IMR-90 (cell line): ENCODE measurements around the gene PPM1L. TPM values are rescaled to one million over a fixed set of nuclear protein-coding genes. Genes with fewer than 3 reads are reported as not detected.

ENCODE experiments used
- ATAC-seq: fragments of 200-7000 bp; cut with Tn5 transposase; 2 replicates; pipeline ENCODE4 v1.9.1; 2020; ENCODE audit warnings: low read depth, mild to moderate bottlenecking, moderate library complexity
- BruUV-seq: library from RNA; stranded (reverse); fragments of 400-500 nt; replicated peaks from 2 replicates; lab custom pipeline; 2021; lab: Mats Ljungman, UMichigan
- CTCF ChIA-PET: fragments of 300-600 bp; formaldehyde crosslinking; extraction: SDS; loops from one replicate; lab custom pipeline; 2021; ENCODE audit warnings: antibody characterized with exemption; lab: Yijun Ruan, JAX
- POLR2A ChIA-PET: fragments of 300-600 bp; sonication (Branson Sonifier 250); formaldehyde crosslinking; loops from one replicate; lab custom pipeline; 2022; ENCODE audit warnings: antibody characterized with exemption; ENCODE audit not compliant: unreplicated experiment; lab: Charles Lee
- DNase-seq: peaks from one replicate; pipeline ENCODE4 v3.0.0; 2013
- H2AFZ ChIP-seq: replicated peaks from 2 replicates; pipeline ENCODE3; 2013; ENCODE audit warnings: low read length, mild to moderate bottlenecking; ENCODE audit not compliant: poor library complexity
- H2AK5ac ChIP-seq: 2 replicates; pipeline ENCODE4 v1.6.1; 2013; ENCODE audit warnings: low read depth, low read length, inconsistent platforms
- H2AK9ac ChIP-seq: replicated peaks from 2 replicates; pipeline ENCODE3; 2013; ENCODE audit warnings: mild to moderate bottlenecking, low read depth, low read length, moderate library complexity; ENCODE audit not compliant: poor library complexity
- H2BK120ac ChIP-seq: 2 replicates; pipeline ENCODE4 v1.6.1; 2013; ENCODE audit warnings: low read depth, low read length, inconsistent platforms
- H2BK15ac ChIP-seq: 3 replicates; pipeline ENCODE4 v1.6.1; 2013; ENCODE audit warnings: low read depth, low read length, inconsistent platforms
- H2BK20ac ChIP-seq: 2 replicates; pipeline ENCODE4 v1.6.1; 2013; ENCODE audit warnings: low read depth, mild to moderate bottlenecking, inconsistent platforms, low read length, moderate library complexity
- H2BK5ac ChIP-seq: 2 replicates; pipeline ENCODE4 v1.6.1; 2013; ENCODE audit warnings: mild to moderate bottlenecking, low read depth, low read length, inconsistent platforms; ENCODE audit not compliant: poor library complexity, severe bottlenecking
- H3K14ac ChIP-seq: replicated peaks from 2 replicates; pipeline ENCODE4 v1.6.1; 2013; ENCODE audit warnings: low read depth, low read length, inconsistent platforms
- H3K18ac ChIP-seq: 2 replicates; pipeline ENCODE4 v1.6.1; 2013; ENCODE audit warnings: low read depth, low read length, control low read depth
- H3K23ac ChIP-seq: 2 replicates; pipeline ENCODE4 v1.6.1; 2013; ENCODE audit warnings: low read depth, low read length, inconsistent platforms
- H3K27ac ChIP-seq: 2 replicates; pipeline ENCODE4 v1.5.1; 2013; ENCODE audit warnings: mild to moderate bottlenecking, control low read depth, low read length; ENCODE audit not compliant: insufficient read depth
- H3K27me3 ChIP-seq: 2 replicates; pipeline ENCODE4 v1.6.1; 2013; ENCODE audit warnings: low read length; ENCODE audit not compliant: control insufficient read depth, insufficient read depth
- H3K36me3 ChIP-seq: 2 replicates; pipeline ENCODE4 v1.6.1; 2013; ENCODE audit warnings: low read length, mixed read lengths; ENCODE audit not compliant: control insufficient read depth, insufficient read depth
- H3K4ac ChIP-seq: 2 replicates; pipeline ENCODE4 v1.6.1; 2013; ENCODE audit warnings: low read depth, low read length, inconsistent platforms
- H3K4me1 ChIP-seq: 2 replicates; pipeline ENCODE4 v1.6.1; 2013; ENCODE audit warnings: low read length, mixed read lengths; ENCODE audit not compliant: control insufficient read depth, insufficient read depth
- H3K4me2 ChIP-seq: 2 replicates; pipeline ENCODE4 v1.6.1; 2013; ENCODE audit warnings: low read depth, mild to moderate bottlenecking, control low read depth, low read length, moderate library complexity
- H3K4me3 ChIP-seq: 2 replicates; pipeline ENCODE4 v1.5.1; 2013; ENCODE audit warnings: low read depth, mild to moderate bottlenecking, control low read depth, low read length, moderate library complexity; ENCODE audit not compliant: insufficient read depth
- H3K56ac ChIP-seq: 2 replicates; pipeline ENCODE4 v1.6.1; 2013; ENCODE audit warnings: low read length, inconsistent platforms; ENCODE audit not compliant: insufficient read depth; ENCODE audit errors: extremely low read depth
- H3K79me1 ChIP-seq, 2 experiments: 2 replicates each; pipeline ENCODE4 v1.6.1; 2013; ENCODE audit warnings: low read length in 2 of 2, inconsistent platforms in 1 of 2, low read depth in 1 of 2
- H3K9ac ChIP-seq: 2 replicates; pipeline ENCODE4 v1.6.1; 2013; ENCODE audit warnings: low read depth, low read length, control low read depth
- H3K9me1 ChIP-seq: 2 replicates; pipeline ENCODE4 v1.6.1; 2013; ENCODE audit warnings: low read length, inconsistent platforms; ENCODE audit not compliant: insufficient read depth
- H3K9me3 ChIP-seq: 2 replicates; pipeline ENCODE4 v1.6.1; 2013; ENCODE audit warnings: low read length; ENCODE audit not compliant: control insufficient read depth, insufficient read depth
- H4K20me1 ChIP-seq: 2 replicates; pipeline ENCODE4 v1.6.1; 2013; ENCODE audit warnings: low read length, inconsistent platforms; ENCODE audit not compliant: insufficient read depth
- H4K5ac ChIP-seq: 2 replicates; pipeline ENCODE4 v1.6.1; 2013; ENCODE audit warnings: mild to moderate bottlenecking, low read depth, low read length, control low read depth
- H4K8ac ChIP-seq, 2 experiments: 2 replicates each; pipeline ENCODE4 v1.6.1; 2013; ENCODE audit warnings: low read depth in 2 of 2, low read length in 2 of 2, control low read depth in 1 of 2, inconsistent platforms in 1 of 2
- H4K91ac ChIP-seq: 2 replicates; pipeline ENCODE4 v1.6.1; 2013; ENCODE audit warnings: low read depth, low read length, inconsistent platforms; ENCODE audit not compliant: insufficient read depth
- CTCF ChIP-seq: conservative IDR thresholded peaks from 2 replicates; pipeline ENCODE4 v1.5.1; 2012; ENCODE audit warnings: mild to moderate bottlenecking, low read depth, low read length, improper control_type of control experiment
- MAZ ChIP-seq: IDR thresholded peaks from 2 replicates; pipeline ENCODE4 v1.6.1; 2012; ENCODE audit warnings: low read depth, mild to moderate bottlenecking, low read length, improper control_type of control experiment, moderate library complexity, borderline replicate concordance
- NFE2L2 ChIP-seq: fragments of 150-350 bp; IDR thresholded peaks from 2 replicates; pipeline ENCODE4 v1.6.1; 2016; ENCODE audit warnings: low read depth, mild to moderate bottlenecking, low read length
- POLR2A ChIP-seq: IDR thresholded peaks from 2 replicates; pipeline ENCODE4 v1.6.1; 2012; ENCODE audit warnings: mild to moderate bottlenecking, low read depth, low read length
- RAD21 ChIP-seq: IDR thresholded peaks from 2 replicates; pipeline ENCODE4 v1.6.1; 2012; ENCODE audit warnings: low read length, improper control_type of control experiment
- SMC3 ChIP-seq: fragments of 150-350 bp; IDR thresholded peaks from 2 replicates; pipeline ENCODE4 v1.6.1; 2016; ENCODE audit warnings: low read depth, mild to moderate bottlenecking, antibody characterized with exemption, low read length, moderate library complexity
- dilution Hi-C: fragments of 300-500 bp; cut with HindIII; formaldehyde crosslinking; loops from one replicate; pipeline ENCODE4 v1.14.3; 2018; ENCODE audit warnings: low sequenced_read_pairs; ENCODE audit not compliant: unreplicated experiment
- in situ Hi-C: fragments of 300-500 bp; cut with MboI; formaldehyde crosslinking; loops from 3 replicates; pipeline ENCODE4 v1.14.3; 2019; ENCODE audit warnings: low sequenced_read_pairs, inconsistent platforms, mixed read lengths
- intact Hi-C: fragments of 100-400 bp; cut with micrococcal nuclease; formaldehyde crosslinking; loops from 2 replicates; pipeline ENCODE4 v1.10.0; 2022
- polyA plus RNA-seq, 3 experiments: library from polyadenylated mRNA; depleted of rRNA; stranded (reverse); fragments of >200 nt; gene quantifications; 2 replicates each; pipeline ENCODE4 v1.2.3, GENCODE V29; 2012; ENCODE audit warnings: low replicate concordance in 1 of 3
- total RNA-seq: library from RNA; depleted of rRNA; stranded (reverse); fragments of >200 nt; gene quantifications from 2 replicates; pipeline ENCODE4 v1.2.3, GENCODE V29; 2012
- TF ChIP-seq, protein P1 (sequence below): fragments of 150-350 bp; IDR thresholded peaks from 2 replicates; pipeline ENCODE4 v1.6.1; 2017; ENCODE audit warnings: mild to moderate bottlenecking, antibody characterized with exemption, low read length, low read depth

PPM1L gene
- total and polyA plus RNA-seq, 2 of the 4 experiments (the other 2 are of a cell fraction): 0.14 to 0.18 TPM

DNA sequence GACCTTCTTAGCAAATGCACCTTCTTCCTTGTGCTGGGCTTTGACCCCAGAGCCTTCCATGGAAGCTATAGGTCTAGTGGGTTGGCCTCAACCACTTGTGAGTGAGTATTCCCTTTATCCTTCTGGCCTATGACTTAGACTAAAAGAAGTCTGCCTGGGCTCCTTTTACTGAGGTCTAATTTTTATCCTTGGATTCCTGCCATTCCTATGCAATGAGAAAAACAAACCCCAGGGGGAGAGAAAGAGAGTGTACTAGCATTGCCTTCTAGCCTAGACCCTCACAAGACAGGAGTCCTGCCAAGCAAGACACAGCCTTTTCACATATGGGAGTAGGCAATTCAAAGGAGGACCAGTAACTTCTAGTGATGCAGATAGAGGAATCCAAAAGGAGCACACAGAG, 155.4 kb downstream of the PPM1L start:
- no TSS peak for BruUV-seq
- dilution Hi-C loops: no loop called here
- H3K9me3 ChIP-seq: no peaks in the 10 kb centered on the region

More for the DNA sequence above, 155.4 kb downstream of the PPM1L start:
- Histone ChIP-seq H3K4me1 (no peaks in the 10 kb centered on the region), H3K18ac (no peak overlapping the region), H4K8ac (no peak overlapping the region), H3K36me3 (no peaks in the 10 kb centered on the region), H2AK9ac (no peak overlapping the region), H3K4me3 (no peak overlapping the region), H4K91ac (no peak overlapping the region), H2BK20ac (no peak overlapping the region), H3K14ac (no peak overlapping the region), H3K56ac (no peak overlapping the region), H2BK15ac (no peak overlapping the region), H2AK5ac (no peak overlapping the region), H3K4ac (no peak overlapping the region), H3K23ac (no peak overlapping the region), H3K79me1 (no peaks in the 10 kb centered on the region), H4K20me1 (no peaks in the 10 kb centered on the region), H2AFZ (no peak overlapping the region), H3K27ac (no peak overlapping the region), H2BK120ac (no peak overlapping the region), H2BK5ac (no peak overlapping the region), H3K9ac (no peak overlapping the region), H3K9me1 (no peaks in the 10 kb centered on the region), H4K5ac (no peak overlapping the region), H3K27me3 (no peaks in the 10 kb centered on the region), H3K4me2 (no peak overlapping the region)
- ChIA-PET CTCF (interaction anchor here (0.7 kb wide), 1 partner anchor 10 kb away, joined by 3 read pairs; no protein-coding TSS in a partner anchor), POLR2A (no interaction called here)
- intact Hi-C loops (no loop called here), in situ Hi-C loops (no loop called here)
- ATAC-seq: no peak
- DNase-seq: no peak
- TF ChIP-seq RAD21: no peak
- TF ChIP-seq, protein P1, sequence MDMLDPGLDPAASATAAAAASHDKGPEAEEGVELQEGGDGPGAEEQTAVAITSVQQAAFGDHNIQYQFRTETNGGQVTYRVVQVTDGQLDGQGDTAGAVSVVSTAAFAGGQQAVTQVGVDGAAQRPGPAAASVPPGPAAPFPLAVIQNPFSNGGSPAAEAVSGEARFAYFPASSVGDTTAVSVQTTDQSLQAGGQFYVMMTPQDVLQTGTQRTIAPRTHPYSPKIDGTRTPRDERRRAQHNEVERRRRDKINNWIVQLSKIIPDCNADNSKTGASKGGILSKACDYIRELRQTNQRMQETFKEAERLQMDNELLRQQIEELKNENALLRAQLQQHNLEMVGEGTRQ: no peak
- no peak for TF ChIP-seq NFE2L2
- no peak for TF ChIP-seq SMC3
- no peak for TF ChIP-seq CTCF
- TF ChIP-seq MAZ: no peak
- TF ChIP-seq POLR2A: no peak
